ENCODE results near the gene ARHGAP44.

The ARHGAP44 gene

DNA sequence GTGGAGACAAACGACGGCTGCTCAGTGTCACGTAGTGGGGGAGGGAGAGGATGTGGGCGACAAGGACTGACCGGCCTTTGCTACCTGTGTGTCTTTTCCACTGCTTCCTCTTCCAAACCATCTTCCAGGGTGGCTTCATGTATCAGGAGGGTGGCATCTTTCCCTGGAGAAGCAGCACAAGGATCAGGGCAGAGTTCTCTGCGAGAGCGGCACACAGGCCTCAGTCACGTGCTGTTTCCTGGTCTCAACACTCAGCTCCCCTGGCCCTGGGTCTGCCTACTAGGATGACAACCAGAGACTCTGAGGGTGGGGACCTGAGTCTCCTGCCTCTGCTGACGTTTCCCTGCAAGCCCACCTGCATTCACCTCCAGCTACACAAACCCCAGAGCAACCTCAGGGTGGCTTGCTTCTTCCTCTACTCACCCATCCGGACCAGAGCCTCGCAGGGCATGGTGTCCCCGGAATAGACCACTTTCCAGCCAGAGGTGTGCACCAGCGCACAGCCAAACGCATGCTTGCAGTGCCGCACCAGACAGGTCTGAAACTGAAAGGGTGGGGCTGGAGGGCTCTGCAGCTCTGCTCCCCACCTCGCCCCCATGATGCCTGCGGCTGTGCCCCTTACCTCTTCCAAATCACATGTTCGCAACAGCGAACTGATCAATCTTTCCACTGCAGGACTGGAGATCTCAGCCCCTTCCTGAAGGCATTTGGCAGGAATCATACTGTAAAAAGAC is 205.2 kb downstream of the ARHGAP44 start:
- TF ChIP-seq, protein P1, sequence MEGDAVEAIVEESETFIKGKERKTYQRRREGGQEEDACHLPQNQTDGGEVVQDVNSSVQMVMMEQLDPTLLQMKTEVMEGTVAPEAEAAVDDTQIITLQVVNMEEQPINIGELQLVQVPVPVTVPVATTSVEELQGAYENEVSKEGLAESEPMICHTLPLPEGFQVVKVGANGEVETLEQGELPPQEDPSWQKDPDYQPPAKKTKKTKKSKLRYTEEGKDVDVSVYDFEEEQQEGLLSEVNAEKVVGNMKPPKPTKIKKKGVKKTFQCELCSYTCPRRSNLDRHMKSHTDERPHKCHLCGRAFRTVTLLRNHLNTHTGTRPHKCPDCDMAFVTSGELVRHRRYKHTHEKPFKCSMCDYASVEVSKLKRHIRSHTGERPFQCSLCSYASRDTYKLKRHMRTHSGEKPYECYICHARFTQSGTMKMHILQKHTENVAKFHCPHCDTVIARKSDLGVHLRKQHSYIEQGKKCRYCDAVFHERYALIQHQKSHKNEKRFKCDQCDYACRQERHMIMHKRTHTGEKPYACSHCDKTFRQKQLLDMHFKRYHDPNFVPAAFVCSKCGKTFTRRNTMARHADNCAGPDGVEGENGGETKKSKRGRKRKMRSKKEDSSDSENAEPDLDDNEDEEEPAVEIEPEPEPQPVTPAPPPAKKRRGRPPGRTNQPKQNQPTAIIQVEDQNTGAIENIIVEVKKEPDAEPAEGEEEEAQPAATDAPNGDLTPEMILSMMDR (IDR thresholded peaks at IDR 0.05): no peak
- H3K36me3 Mint-ChIP-seq (ENCODE audit: low read depth): peaks cover 76% of the 10 kb centered on the region
- no peaks in the 10 kb centered on the region for H3K9me3 Mint-ChIP-seq
- no peak overlapping the region for H3K4me3 Mint-ChIP-seq
- DNase-seq: no peak
- peaks cover 8% of the 10 kb centered on the region for H3K27me3 Mint-ChIP-seq (ENCODE audit: low read depth, poor library complexity)
- H3K4me1 Mint-ChIP-seq: peaks cover 4% of the 10 kb centered on the region
- peak overlapping the region; percentile 42 for H3K27ac Mint-ChIP-seq

DNA sequence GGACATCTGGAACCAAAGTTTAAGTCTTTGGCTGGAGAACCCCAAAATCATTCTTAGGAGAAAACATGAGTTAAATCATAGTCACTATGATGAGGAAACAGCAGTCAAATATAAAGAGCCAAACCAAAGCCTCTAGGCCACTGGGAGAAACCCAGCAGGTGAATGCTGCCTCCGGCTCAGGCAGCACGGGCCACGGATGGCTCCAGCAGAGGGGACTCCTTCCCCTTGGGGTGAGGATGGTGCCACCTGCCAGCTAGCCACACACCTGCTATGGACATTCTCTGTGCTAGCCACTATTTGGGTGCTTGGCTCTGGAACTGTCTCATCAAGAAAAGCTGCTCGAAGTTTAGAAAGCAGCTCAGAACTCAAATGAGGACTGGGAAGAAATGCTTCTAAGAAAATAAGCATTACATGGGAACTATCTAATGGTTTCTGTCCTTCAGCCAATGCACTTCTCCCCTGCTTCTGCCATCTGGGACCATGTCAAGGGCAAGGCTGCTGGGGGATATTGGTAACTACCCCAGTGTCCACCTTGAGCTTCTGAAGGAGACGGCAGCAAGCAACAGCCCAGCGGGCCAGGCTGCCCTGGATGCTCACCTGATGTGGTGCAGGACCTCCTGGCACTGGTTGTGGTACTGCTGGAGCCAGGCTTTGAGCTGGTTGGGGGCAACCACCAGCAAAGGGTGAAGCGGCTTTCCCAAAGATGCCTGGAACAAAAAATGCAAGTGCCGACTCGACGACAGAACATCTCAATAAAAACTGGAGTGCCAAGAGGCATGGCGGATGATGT is 206.0 kb downstream of the ARHGAP44 start:
- no peak for DNase-seq
- peaks cover 69% of the 10 kb centered on the region for H3K36me3 Mint-ChIP-seq (ENCODE audit: low read depth)
- no peak overlapping the region for H3K27ac Mint-ChIP-seq
- no peaks in the 10 kb centered on the region for H3K9me3 Mint-ChIP-seq
- H3K4me1 Mint-ChIP-seq: no peaks in the 10 kb centered on the region
- H3K27me3 Mint-ChIP-seq (ENCODE audit: low read depth, poor library complexity): peaks cover 8% of the 10 kb centered on the region
- no peak overlapping the region for H3K4me3 Mint-ChIP-seq
- TF ChIP-seq, protein P1 (IDR thresholded peaks at IDR 0.05): no peak

DNA sequence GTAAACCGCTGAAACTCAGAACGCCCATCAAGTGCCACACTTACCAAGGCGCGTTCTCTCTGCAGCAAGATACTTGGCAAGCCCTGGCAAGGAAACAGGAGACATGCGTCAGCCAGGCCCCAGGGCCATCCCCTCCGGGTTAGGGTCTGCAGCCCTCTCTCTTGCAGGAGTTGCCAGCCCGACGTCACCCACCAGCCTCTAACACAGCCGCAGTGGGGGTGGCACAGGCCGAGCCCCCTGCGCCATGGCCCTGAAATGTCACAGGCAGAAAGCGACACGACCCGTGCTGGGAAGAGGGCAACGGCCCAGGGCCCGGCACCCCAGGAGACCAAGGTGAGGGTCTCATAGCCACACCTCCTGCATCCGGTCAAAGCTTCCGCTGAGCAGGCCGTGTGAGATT is 206.6 kb downstream of the ARHGAP44 start:
- TF ChIP-seq, protein P1 (IDR thresholded peaks at IDR 0.05): no peak
- no peaks in the 10 kb centered on the region for H3K4me1 Mint-ChIP-seq

DNA sequence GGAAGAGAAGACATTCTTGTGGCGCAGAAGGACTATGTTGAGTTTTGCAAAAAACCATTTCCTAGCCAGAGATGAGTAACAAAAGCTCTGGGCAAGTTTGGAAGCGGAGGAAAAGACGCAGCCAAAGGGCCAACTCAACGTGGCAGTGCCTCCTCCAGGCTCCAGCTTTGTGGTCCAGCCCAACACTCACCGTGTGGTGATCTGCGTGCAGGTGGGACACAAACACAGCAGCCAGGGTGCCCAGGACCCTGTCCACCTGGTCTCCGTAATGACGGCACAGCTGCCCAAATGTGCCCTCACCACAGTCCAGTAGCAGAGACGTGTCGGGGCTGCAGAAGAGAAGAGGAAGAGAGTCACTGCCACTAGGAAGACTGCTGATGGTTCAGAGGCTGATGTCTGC is 207.1 kb downstream of the ARHGAP44 start:
- Mint-ChIP-seq H3K4me1 (no peaks in the 10 kb centered on the region), H3K27me3 (ENCODE audit: low read depth, poor library complexity) (peaks cover 8% of the 10 kb centered on the region), H3K36me3 (ENCODE audit: low read depth) (peaks cover 65% of the 10 kb centered on the region), H3K4me3 (no peak overlapping the region), H3K27ac (no peak overlapping the region), H3K9me3 (no peaks in the 10 kb centered on the region)
- no peak for DNase-seq
- TF ChIP-seq, protein P1 (IDR thresholded peaks at IDR 0.05): no peak

More for the DNA sequence above, 206.6 kb downstream of the ARHGAP44 start:
- no peak overlapping the region for H3K4me3 Mint-ChIP-seq
- peaks cover 8% of the 10 kb centered on the region for H3K27me3 Mint-ChIP-seq (ENCODE audit: low read depth, poor library complexity)
- no peak for DNase-seq
- no peak overlapping the region for H3K27ac Mint-ChIP-seq
- H3K36me3 Mint-ChIP-seq (ENCODE audit: low read depth): peaks cover 69% of the 10 kb centered on the region
- no peaks in the 10 kb centered on the region for H3K9me3 Mint-ChIP-seq

DNA sequence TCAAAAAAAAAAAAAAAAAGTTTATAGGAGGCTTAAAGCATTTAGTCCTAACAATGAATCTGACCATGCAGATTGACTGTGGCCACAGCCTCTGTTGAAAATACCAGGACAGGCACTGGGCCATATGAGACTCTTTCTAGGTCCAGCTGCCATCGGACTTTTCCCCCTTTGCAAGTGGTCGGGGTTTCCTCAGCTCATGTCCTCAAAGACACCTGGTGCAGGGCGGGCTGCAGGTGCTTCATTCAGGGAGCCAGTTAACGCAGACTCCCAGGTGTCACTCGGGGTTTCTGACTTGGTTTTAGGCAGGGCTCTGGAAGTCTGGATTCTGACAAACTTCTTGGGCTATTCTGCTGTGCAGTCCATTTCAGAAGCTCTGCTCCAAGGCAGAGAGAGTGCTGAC is 207.6 kb downstream of the ARHGAP44 start:
- Mint-ChIP-seq H3K27me3 (ENCODE audit: low read depth, poor library complexity) (peaks cover 6% of the 10 kb centered on the region), H3K36me3 (ENCODE audit: low read depth) (peaks cover 59% of the 10 kb centered on the region), H3K9me3 (no peaks in the 10 kb centered on the region), H3K27ac (no peak overlapping the region), H3K4me3 (no peak overlapping the region), H3K4me1 (no peaks in the 10 kb centered on the region)
- DNase-seq: no peak
- TF ChIP-seq, protein P1 (IDR thresholded peaks at IDR 0.05): no peak

Measured in nephron progenitor cell (in vitro differentiated cells).